ENCODE results near the gene TP53BP2. TPM values are rescaled to one million over a fixed set of nuclear protein-coding genes. Genes with fewer than 3 reads are reported as not detected.

The TP53BP2 gene
- total RNA-seq, 1 donor from 2014 or later, result 47.4 TPM

DNA sequence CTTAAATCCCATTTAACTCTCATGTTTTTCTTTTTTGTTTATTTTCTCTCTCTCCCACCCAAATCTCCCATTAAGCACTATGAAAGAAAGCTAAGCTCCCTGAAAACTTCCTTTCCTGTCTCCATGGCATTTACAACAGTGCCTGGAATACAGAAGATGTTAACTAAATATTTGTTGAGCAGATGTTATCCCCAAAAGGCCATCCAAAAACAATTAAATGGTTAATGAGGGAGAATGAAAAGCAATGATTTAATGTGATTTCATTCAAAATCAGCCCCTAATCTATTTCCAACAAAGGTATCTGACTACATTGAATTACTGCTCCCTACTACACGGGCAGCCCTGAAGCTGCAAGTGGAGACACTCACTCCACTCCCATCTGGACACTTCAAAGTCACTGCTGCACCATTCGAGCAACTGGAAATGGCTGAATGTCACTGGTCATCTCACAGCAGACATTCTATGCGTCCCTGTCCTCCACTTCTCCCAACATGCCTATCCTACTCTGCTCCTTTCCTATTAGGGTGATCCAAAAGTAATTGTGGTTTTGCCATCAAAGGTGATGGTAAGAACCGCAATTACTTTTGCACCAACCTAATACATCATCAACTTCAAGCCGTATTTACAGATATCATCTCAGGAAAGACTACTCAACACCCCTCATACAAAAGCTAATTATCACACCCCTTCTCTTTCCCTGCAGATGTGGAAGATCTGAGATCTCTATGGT, 7.5 kb downstream of the TP53BP2 start:
- no peaks in the 10 kb centered on the region for H3K36me3 Mint-ChIP-seq (ENCODE audit: low read depth)
- peaks cover 46% of the 10 kb centered on the region for H3K4me1 Mint-ChIP-seq (ENCODE audit: low read depth)
- H3K27ac Mint-ChIP-seq (ENCODE audit: unreplicated experiment), result no peak overlapping the region
- no peak overlapping the region for H3K4me3 Mint-ChIP-seq (ENCODE audit: unreplicated experiment)
- H3K27me3 Mint-ChIP-seq (ENCODE audit: low read depth), result no peaks in the 10 kb centered on the region
- no peak for DNase-seq (ENCODE audit: low spot score)
- no peaks in the 10 kb centered on the region for H3K9me3 Mint-ChIP-seq (ENCODE audit: low read depth)
- TF ChIP-seq, protein P1, sequence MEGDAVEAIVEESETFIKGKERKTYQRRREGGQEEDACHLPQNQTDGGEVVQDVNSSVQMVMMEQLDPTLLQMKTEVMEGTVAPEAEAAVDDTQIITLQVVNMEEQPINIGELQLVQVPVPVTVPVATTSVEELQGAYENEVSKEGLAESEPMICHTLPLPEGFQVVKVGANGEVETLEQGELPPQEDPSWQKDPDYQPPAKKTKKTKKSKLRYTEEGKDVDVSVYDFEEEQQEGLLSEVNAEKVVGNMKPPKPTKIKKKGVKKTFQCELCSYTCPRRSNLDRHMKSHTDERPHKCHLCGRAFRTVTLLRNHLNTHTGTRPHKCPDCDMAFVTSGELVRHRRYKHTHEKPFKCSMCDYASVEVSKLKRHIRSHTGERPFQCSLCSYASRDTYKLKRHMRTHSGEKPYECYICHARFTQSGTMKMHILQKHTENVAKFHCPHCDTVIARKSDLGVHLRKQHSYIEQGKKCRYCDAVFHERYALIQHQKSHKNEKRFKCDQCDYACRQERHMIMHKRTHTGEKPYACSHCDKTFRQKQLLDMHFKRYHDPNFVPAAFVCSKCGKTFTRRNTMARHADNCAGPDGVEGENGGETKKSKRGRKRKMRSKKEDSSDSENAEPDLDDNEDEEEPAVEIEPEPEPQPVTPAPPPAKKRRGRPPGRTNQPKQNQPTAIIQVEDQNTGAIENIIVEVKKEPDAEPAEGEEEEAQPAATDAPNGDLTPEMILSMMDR (IDR thresholded peaks at IDR 0.05), result no peak

DNA sequence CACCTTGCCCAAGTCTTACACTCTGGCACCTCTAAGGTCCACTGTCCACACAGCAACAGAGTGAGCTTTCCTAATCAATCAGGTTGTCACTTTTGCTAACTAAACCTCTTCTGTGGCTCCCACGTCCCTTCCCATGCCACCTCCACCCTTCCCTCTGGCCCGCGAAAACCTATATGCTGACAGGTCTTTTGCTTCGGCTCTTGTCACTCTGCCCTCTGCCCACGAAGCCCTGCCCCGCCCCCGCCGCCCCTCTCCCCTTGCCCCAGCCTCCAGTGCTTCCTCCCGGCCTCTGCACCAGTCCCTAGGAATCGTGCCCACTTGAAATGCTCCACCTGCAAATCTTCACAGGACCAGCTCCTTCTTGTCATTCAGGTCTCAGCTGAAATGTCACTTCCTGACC, 8.1 kb downstream of the TP53BP2 start:
- TF ChIP-seq, protein P1 (IDR thresholded peaks at IDR 0.05), result no peak
- Mint-ChIP-seq H3K4me1 (ENCODE audit: low read depth) (peaks cover 43% of the 10 kb centered on the region), H3K27ac (ENCODE audit: unreplicated experiment) (peak overlapping the region; percentile 77), H3K9me3 (ENCODE audit: low read depth) (no peaks in the 10 kb centered on the region), H3K36me3 (ENCODE audit: low read depth) (no peaks in the 10 kb centered on the region), H3K4me3 (ENCODE audit: unreplicated experiment) (no peak overlapping the region), H3K27me3 (ENCODE audit: low read depth) (no peaks in the 10 kb centered on the region)
- DNase-seq (ENCODE audit: low spot score), result no peak

DNA sequence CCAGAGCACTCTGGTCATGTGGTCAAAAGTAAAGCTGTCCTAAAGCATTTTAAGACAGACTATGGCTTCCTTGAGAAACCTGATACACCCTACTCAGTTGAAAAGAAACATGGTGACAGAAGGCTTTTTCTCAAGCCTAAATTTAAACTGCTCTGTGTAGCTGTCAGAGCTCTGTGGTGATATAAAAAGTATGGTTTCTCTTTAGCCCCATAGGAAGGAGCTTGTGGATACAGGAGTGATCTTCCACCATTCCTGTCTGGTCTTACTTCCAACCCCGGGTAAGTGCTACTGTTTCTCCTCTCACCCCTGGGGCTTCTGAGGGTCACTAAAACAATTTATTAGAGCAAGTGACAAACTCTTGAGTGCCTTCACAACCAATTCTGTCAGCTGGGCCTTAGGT, 8.5 kb downstream of the TP53BP2 start:
- Mint-ChIP-seq H3K4me1 (ENCODE audit: low read depth) (peaks cover 46% of the 10 kb centered on the region), H3K4me3 (ENCODE audit: unreplicated experiment) (no peak overlapping the region), H3K36me3 (ENCODE audit: low read depth) (no peaks in the 10 kb centered on the region), H3K27ac (ENCODE audit: unreplicated experiment) (peak overlapping the region; percentile 42), H3K9me3 (ENCODE audit: low read depth) (no peaks in the 10 kb centered on the region), H3K27me3 (ENCODE audit: low read depth) (no peaks in the 10 kb centered on the region)
- DNase-seq (ENCODE audit: low spot score), result no peak
- TF ChIP-seq, protein P1 (IDR thresholded peaks at IDR 0.05), result no peak

DNA sequence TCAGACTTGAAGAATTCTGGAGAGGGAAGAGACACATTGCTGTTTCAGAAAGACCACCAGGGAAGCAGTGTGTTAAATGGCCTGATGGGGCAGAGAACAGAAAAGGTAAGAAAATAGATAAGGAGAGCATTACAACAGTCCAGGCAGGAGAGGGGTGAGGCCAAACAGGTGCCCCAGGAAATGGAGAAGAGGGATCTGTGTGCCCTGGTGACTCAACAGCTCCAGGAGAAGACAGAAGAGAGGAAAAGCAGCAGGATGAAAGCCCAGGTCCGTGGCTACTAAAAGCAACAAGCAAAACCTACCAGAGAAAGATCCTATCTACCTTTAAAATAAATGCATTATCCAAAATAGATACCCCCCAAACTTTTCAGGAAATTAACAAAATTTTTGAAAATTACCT, 9.2 kb downstream of the TP53BP2 start:
- peaks cover 49% of the 10 kb centered on the region for H3K4me1 Mint-ChIP-seq (ENCODE audit: low read depth)
- no peak for DNase-seq (ENCODE audit: low spot score)
- TF ChIP-seq, protein P1 (IDR thresholded peaks at IDR 0.05), result no peak
- H3K4me3 Mint-ChIP-seq (ENCODE audit: unreplicated experiment), result no peak overlapping the region
- no peaks in the 10 kb centered on the region for H3K9me3 Mint-ChIP-seq (ENCODE audit: low read depth)
- H3K36me3 Mint-ChIP-seq (ENCODE audit: low read depth), result no peaks in the 10 kb centered on the region
- no peaks in the 10 kb centered on the region for H3K27me3 Mint-ChIP-seq (ENCODE audit: low read depth)
- H3K27ac Mint-ChIP-seq (ENCODE audit: unreplicated experiment), result no peak overlapping the region

DNA sequence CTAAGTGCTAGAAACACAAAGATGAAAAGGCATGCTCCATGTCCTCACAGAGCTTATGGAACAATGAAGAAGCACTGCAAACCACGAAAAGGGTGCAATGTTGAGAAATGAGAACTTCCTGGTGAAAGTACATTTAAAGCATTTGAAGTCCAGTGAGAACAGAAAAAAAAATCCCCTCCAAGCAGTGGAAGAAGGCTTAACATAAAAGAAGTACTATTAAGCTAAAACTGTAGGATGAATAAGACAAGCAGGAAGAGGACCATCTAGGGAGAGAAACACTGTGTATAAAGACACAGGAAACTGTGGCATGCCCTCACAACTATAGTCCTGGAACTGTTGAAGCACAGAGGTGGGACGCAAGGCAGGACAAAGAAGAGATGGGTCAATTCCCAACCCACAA, 10.0 kb downstream of the TP53BP2 start:
- no peaks in the 10 kb centered on the region for H3K36me3 Mint-ChIP-seq (ENCODE audit: low read depth)
- TF ChIP-seq, protein P1 (IDR thresholded peaks at IDR 0.05), result no peak
- H3K9me3 Mint-ChIP-seq (ENCODE audit: low read depth), result no peaks in the 10 kb centered on the region
- no peaks in the 10 kb centered on the region for H3K27me3 Mint-ChIP-seq (ENCODE audit: low read depth)
- no peak overlapping the region for H3K27ac Mint-ChIP-seq (ENCODE audit: unreplicated experiment)
- DNase-seq (ENCODE audit: low spot score), result no peak
- peaks cover 45% of the 10 kb centered on the region for H3K4me1 Mint-ChIP-seq (ENCODE audit: low read depth)
- H3K4me3 Mint-ChIP-seq (ENCODE audit: unreplicated experiment), result no peak overlapping the region

All from chondrocyte (in vitro differentiated cells).